Astrocyte (in vitro differentiated cells and primary cell): ENCODE data around the gene SEC16B. TPM values are rescaled to one million over a fixed set of nuclear protein-coding genes. Genes with fewer than 3 reads are reported as not detected.

Source experiments
- DNase-seq: peaks from one replicate; pipeline ENCODE4 v3.0.0-alpha.2; 2010; ENCODE audit warnings: low read depth
- FAIRE-seq: peaks from 2 replicates; lab custom pipeline; 2011; peaks lifted over from hg19 to GRCh38; lab: Jason Lieb, UNC
- H2AFZ ChIP-seq: 2 replicates; pipeline ENCODE4 v1.6.0; 2012; ENCODE audit warnings: low read depth, low read length, inconsistent platforms
- H3K27ac ChIP-seq: 2 replicates; pipeline ENCODE4 v1.5.1; 2011; ENCODE audit warnings: low read depth, low read length, inconsistent platforms
- H3K27me3 ChIP-seq: 2 replicates; pipeline ENCODE4 v1.6.0; 2011; ENCODE audit warnings: low read length, inconsistent platforms; ENCODE audit not compliant: insufficient read depth
- H3K36me3 ChIP-seq: 2 replicates; pipeline ENCODE4 v1.5.1; 2011; ENCODE audit warnings: low read length, inconsistent platforms; ENCODE audit not compliant: insufficient read depth
- H3K4me1 ChIP-seq: 2 replicates; pipeline ENCODE4 v1.5.1; 2011; ENCODE audit warnings: low read length, inconsistent platforms; ENCODE audit not compliant: insufficient read depth
- H3K4me2 ChIP-seq: 2 replicates; pipeline ENCODE4 v1.6.0; 2012; ENCODE audit warnings: low read length, inconsistent platforms
- H3K4me3 ChIP-seq: 2 replicates; pipeline ENCODE4 v1.5.1; 2011; ENCODE audit warnings: low read depth, mild to moderate bottlenecking, low read length, inconsistent platforms; ENCODE audit not compliant: insufficient read depth
- H3K79me2 ChIP-seq: 2 replicates; pipeline ENCODE4 v1.6.0; 2012; ENCODE audit warnings: mild to moderate bottlenecking, low read length, inconsistent platforms; ENCODE audit not compliant: insufficient read depth
- H3K9ac ChIP-seq: 2 replicates; pipeline ENCODE4 v1.6.0; 2012; ENCODE audit warnings: mild to moderate bottlenecking, low read length, inconsistent platforms
- H3K9me3 ChIP-seq: 2 replicates; pipeline ENCODE4 v1.5.1; 2012; ENCODE audit warnings: low read depth, mild to moderate bottlenecking, low read length, inconsistent platforms; ENCODE audit not compliant: insufficient read depth
- H4K20me1 ChIP-seq: 2 replicates; pipeline ENCODE4 v1.6.0; 2012; ENCODE audit warnings: low read length, inconsistent platforms; ENCODE audit not compliant: insufficient read depth
- H3K27ac Mint-ChIP-seq: one replicate; pipeline ENCODE4 v1.8.0; 2021; ENCODE audit warnings: mild to moderate bottlenecking, mixed read lengths; ENCODE audit not compliant: unreplicated experiment
- H3K27me3 Mint-ChIP-seq: one replicate; pipeline ENCODE4 v1.8.0; 2021; ENCODE audit warnings: low read depth, mixed read lengths; ENCODE audit not compliant: unreplicated experiment
- H3K36me3 Mint-ChIP-seq: one replicate; pipeline ENCODE4 v1.8.0; 2021; ENCODE audit warnings: low read depth, mixed read lengths; ENCODE audit not compliant: unreplicated experiment
- H3K4me1 Mint-ChIP-seq: one replicate; pipeline ENCODE4 v1.8.0; 2021; ENCODE audit warnings: low read depth, mixed read lengths; ENCODE audit not compliant: unreplicated experiment
- H3K4me3 Mint-ChIP-seq: one replicate; pipeline ENCODE4 v1.8.0; 2021; ENCODE audit warnings: mild to moderate bottlenecking, moderate library complexity, mixed read lengths; ENCODE audit not compliant: unreplicated experiment
- H3K9me3 Mint-ChIP-seq: one replicate; pipeline ENCODE4 v1.8.0; 2021; ENCODE audit warnings: mild to moderate bottlenecking, mixed read lengths; ENCODE audit not compliant: unreplicated experiment
- CTCF ChIP-seq: IDR thresholded peaks from 2 replicates; pipeline ENCODE4 v1.5.1; 2011; ENCODE audit warnings: low read depth, mild to moderate bottlenecking, inconsistent platforms, low read length, moderate library complexity; ENCODE audit not compliant: insufficient read depth
- EZH2 ChIP-seq: IDR thresholded peaks from 2 replicates; pipeline ENCODE4 v1.6.1; 2012; ENCODE audit warnings: mild to moderate bottlenecking, low read length, inconsistent platforms; ENCODE audit not compliant: insufficient read depth
- total RNA-seq: library from RNA; stranded (reverse); gene quantifications from 2 replicates; pipeline ENCODE4 v1.2.1, GENCODE V29; 2021

SEC16B gene
- total RNA-seq, 1 donor from 2014 or later = 3.0 TPM

GRCh38 chr1:177937931-177938330, 31.9 kb downstream of the SEC16B start:
- no peaks in the 10 kb centered on the region for H3K9me3 ChIP-seq
- H2AFZ ChIP-seq = peak overlapping the region; percentile 21
- no peaks in the 10 kb centered on the region for H3K79me2 ChIP-seq
- no peaks in the 10 kb centered on the region for H4K20me1 ChIP-seq
- Mint-ChIP-seq H3K36me3 (peaks cover 16% of the 10 kb centered on the region), H3K4me3 (no peak overlapping the region), H3K27ac (peak overlapping the region; percentile 82), H3K4me1 (peaks cover 18% of the 10 kb centered on the region), H3K27me3 (peaks cover 3% of the 10 kb centered on the region), H3K9me3 (peaks cover 2% of the 10 kb centered on the region)
- H3K27ac ChIP-seq = no peak overlapping the region
- H3K27me3 ChIP-seq = no peaks in the 10 kb centered on the region
- TF ChIP-seq EZH2 (no peak), CTCF (no peak)
- no peaks in the 10 kb centered on the region for H3K36me3 ChIP-seq
- peak; percentile 89 for DNase-seq
- FAIRE-seq = peak; percentile 99
- H3K4me2 ChIP-seq = peak overlapping the region; percentile 54
- H3K4me3 ChIP-seq = no peak overlapping the region
- peaks cover 15% of the 10 kb centered on the region for H3K4me1 ChIP-seq
- peak overlapping the region; percentile 27 for H3K9ac ChIP-seq

GRCh38 chr1:177937174-177937770, 32.6 kb downstream of the SEC16B start:
- no peaks in the 10 kb centered on the region for H3K9me3 ChIP-seq
- H3K79me2 ChIP-seq = no peaks in the 10 kb centered on the region
- Mint-ChIP-seq H3K27me3 (peaks cover 3% of the 10 kb centered on the region), H3K36me3 (peaks cover 18% of the 10 kb centered on the region), H3K9me3 (peaks cover 2% of the 10 kb centered on the region), H3K4me1 (peaks cover 18% of the 10 kb centered on the region), H3K27ac (peak overlapping the region; percentile 82), H3K4me3 (no peak overlapping the region)
- peak overlapping the region; percentile 27 for H3K9ac ChIP-seq
- H3K27me3 ChIP-seq = no peaks in the 10 kb centered on the region
- TF ChIP-seq CTCF = no peak
- TF ChIP-seq EZH2 = no peak
- no peak overlapping the region for H2AFZ ChIP-seq
- H3K27ac ChIP-seq = no peak overlapping the region
- FAIRE-seq (no peak), DNase-seq (no peak)
- H3K4me3 ChIP-seq = no peak overlapping the region
- peak overlapping the region; percentile 54 for H3K4me2 ChIP-seq
- H3K4me1 ChIP-seq = peaks cover 15% of the 10 kb centered on the region
- H4K20me1 ChIP-seq = no peaks in the 10 kb centered on the region
- no peaks in the 10 kb centered on the region for H3K36me3 ChIP-seq
